22Rv1 (cell line): Measurements from ENCODE around the gene POLK.

Experiments
- ZFX ChIP-seq: fragments of 450-650 bp; IDR thresholded peaks from 2 replicates; pipeline ENCODE4 v1.6.1; 2017; ENCODE audit warnings: antibody characterized with exemption, borderline replicate concordance
- TF ChIP-seq, protein P1 (sequence below): fragments of 450-650 bp; IDR thresholded peaks from 2 replicates; pipeline ENCODE4 v1.5.1; 2017; ENCODE audit warnings: mild to moderate bottlenecking

DNA sequence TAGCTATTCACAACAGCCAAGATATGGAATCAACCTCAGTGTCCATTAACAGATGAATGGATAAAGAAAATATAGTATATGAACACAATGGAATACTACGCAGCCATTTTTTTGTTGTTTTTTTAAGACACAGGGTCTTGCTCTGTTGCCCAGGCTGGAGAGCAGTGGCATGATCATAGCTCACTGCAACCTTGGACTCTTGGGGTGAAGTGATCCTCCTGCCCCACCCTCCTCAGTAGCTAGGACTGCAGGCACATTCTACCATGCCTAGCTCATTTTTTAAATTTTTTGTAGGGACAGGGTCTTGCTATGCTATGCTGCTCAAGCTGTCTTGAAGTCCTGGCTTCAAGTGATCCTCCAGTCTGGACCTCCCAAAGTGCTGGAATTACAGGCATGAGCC is 38.7 kb upstream of the POLK start:
- TF ChIP-seq, protein P1, sequence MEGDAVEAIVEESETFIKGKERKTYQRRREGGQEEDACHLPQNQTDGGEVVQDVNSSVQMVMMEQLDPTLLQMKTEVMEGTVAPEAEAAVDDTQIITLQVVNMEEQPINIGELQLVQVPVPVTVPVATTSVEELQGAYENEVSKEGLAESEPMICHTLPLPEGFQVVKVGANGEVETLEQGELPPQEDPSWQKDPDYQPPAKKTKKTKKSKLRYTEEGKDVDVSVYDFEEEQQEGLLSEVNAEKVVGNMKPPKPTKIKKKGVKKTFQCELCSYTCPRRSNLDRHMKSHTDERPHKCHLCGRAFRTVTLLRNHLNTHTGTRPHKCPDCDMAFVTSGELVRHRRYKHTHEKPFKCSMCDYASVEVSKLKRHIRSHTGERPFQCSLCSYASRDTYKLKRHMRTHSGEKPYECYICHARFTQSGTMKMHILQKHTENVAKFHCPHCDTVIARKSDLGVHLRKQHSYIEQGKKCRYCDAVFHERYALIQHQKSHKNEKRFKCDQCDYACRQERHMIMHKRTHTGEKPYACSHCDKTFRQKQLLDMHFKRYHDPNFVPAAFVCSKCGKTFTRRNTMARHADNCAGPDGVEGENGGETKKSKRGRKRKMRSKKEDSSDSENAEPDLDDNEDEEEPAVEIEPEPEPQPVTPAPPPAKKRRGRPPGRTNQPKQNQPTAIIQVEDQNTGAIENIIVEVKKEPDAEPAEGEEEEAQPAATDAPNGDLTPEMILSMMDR: no peak
- TF ChIP-seq ZFX: no peak
